ENCODE results near the gene DNAJB13. TPM values are rescaled to one million over a fixed set of nuclear protein-coding genes. Genes with fewer than 3 reads are reported as not detected.

DNAJB13 gene
- total and polyA plus RNA-seq, 2 of the 4 experiments (the other 2 are of a cell fraction), result 0.18 to 0.48 TPM

DNA sequence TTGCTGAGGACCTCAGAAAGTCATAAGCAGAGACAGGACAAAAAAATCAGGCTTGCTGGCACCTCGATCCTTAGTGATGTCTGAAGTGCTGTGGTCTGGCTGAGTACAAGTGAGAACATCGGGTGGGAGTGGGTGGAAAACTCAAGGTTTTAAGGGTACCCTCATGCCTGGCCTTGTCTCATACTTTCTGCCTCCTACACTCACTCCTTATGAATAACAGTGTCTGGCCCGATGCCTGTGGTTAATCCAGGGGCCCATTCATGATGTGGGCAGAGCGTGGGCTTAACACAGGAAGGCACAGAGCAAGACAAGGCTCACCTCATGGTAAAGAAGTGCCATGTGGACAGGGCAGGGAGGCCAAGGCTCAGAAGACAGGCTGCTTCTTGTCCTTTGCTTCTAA lies 69.0 kb downstream of the DNAJB13 start:
- H4K8ac ChIP-seq (ENCODE audit: low read depth in 2 of 2, low read length in 2 of 2), result no peak overlapping the region
- no peak overlapping the region for H2AK9ac ChIP-seq (replicated peaks; ENCODE audit: low read depth, low read length, poor library complexity)
- peak overlapping the region; percentile 77; the same call in 1 of the 2 replicates for H2AK5ac ChIP-seq (ENCODE audit: low read depth, low read length)
- H3K79me1 ChIP-seq (ENCODE audit: low read depth in 1 of 2, low read length in 2 of 2), result peaks cover 0 to 12% of the 10 kb centered on the region in 2 experiments; a peak in 2 of 4 replicates
- no peak overlapping the region for H3K9ac ChIP-seq (ENCODE audit: low read depth, low read length)
- H2BK5ac ChIP-seq (ENCODE audit: low read depth, low read length, poor library complexity, severe bottlenecking), result peak overlapping the region; percentile 37
- dilution Hi-C loops (cut with HindIII; ENCODE audit: low sequenced_read_pairs, unreplicated experiment) (no loop called here), in situ Hi-C loops (cut with MboI; ENCODE audit: low sequenced_read_pairs) (no loop called here), intact Hi-C loops (cut with micrococcal nuclease) (no loop called here)
- no peak overlapping the region for H3K27ac ChIP-seq (ENCODE audit: insufficient read depth, low read length)
- no peak overlapping the region for H3K4me2 ChIP-seq (ENCODE audit: low read depth, low read length)
- 80% methylated on average over 1 of the region's 4 CpGs; no CpG with 5 or more reads in 1 of the 2 experiments for WGBS, 2 experiments (ENCODE audit: extremely low coverage in 2 of 2, insufficient read length in 1 of 2)
- DNase-seq (peak; percentile 24), ATAC-seq (ENCODE audit: low read depth) (no peak)
- H3K27me3 ChIP-seq (ENCODE audit: control insufficient read depth, insufficient read depth, low read length), result no peaks in the 10 kb centered on the region
- no peak overlapping the region for H2BK20ac ChIP-seq (ENCODE audit: low read depth, low read length)
- ChIA-PET CTCF (no interaction called here), POLR2A (ENCODE audit: unreplicated experiment) (no interaction called here)
- H2AFZ ChIP-seq (replicated peaks; ENCODE audit: low read length, poor library complexity), result no peak overlapping the region
- no peak overlapping the region for H4K91ac ChIP-seq (ENCODE audit: insufficient read depth, low read depth, low read length)
- H2BK120ac ChIP-seq (ENCODE audit: low read depth, low read length), result no peak overlapping the region
- H3K18ac ChIP-seq (ENCODE audit: low read depth, low read length), result peak overlapping the region; percentile 22; the same call in 1 of the 2 replicates
- H3K4me3 ChIP-seq (ENCODE audit: insufficient read depth, low read depth, low read length), result no peak overlapping the region
- H3K23ac ChIP-seq (ENCODE audit: low read depth, low read length), result no peak overlapping the region
- TF ChIP-seq CHD1 (IDR thresholded peaks at IDR 0.05; ENCODE audit: low read depth, low read length) (no peak), POLR2A (IDR thresholded peaks at IDR 0.05; ENCODE audit: low read depth, low read length) (no peak), CEBPB (IDR thresholded peaks at IDR 0.05; ENCODE audit: low read depth, low read length) (no peak), BHLHE40 (IDR thresholded peaks at IDR 0.05; ENCODE audit: low read depth, low read length) (no peak), MAFK (IDR thresholded peaks at IDR 0.05; ENCODE audit: low read depth, low read length) (no peak), RAD21 (IDR thresholded peaks at IDR 0.05; ENCODE audit: low read length) (no peak), RFX5 (IDR thresholded peaks at IDR 0.05; ENCODE audit: low read depth, low read length) (no peak), NFE2L2 (IDR thresholded peaks at IDR 0.05; ENCODE audit: low read depth, low read length) (no peak), MXI1 (IDR thresholded peaks at IDR 0.05; ENCODE audit: borderline replicate concordance, low read depth, low read length) (no peak), RCOR1 (IDR thresholded peaks at IDR 0.05; ENCODE audit: insufficient replicate concordance, low read length) (no peak), SMC3 (IDR thresholded peaks at IDR 0.05; ENCODE audit: low read depth, low read length) (no peak), MAZ (IDR thresholded peaks at IDR 0.05; ENCODE audit: borderline replicate concordance, low read depth, low read length) (no peak)
- TF ChIP-seq, protein P1, sequence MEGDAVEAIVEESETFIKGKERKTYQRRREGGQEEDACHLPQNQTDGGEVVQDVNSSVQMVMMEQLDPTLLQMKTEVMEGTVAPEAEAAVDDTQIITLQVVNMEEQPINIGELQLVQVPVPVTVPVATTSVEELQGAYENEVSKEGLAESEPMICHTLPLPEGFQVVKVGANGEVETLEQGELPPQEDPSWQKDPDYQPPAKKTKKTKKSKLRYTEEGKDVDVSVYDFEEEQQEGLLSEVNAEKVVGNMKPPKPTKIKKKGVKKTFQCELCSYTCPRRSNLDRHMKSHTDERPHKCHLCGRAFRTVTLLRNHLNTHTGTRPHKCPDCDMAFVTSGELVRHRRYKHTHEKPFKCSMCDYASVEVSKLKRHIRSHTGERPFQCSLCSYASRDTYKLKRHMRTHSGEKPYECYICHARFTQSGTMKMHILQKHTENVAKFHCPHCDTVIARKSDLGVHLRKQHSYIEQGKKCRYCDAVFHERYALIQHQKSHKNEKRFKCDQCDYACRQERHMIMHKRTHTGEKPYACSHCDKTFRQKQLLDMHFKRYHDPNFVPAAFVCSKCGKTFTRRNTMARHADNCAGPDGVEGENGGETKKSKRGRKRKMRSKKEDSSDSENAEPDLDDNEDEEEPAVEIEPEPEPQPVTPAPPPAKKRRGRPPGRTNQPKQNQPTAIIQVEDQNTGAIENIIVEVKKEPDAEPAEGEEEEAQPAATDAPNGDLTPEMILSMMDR (conservative IDR thresholded peaks at IDR 0.05; ENCODE audit: low read depth, low read length), result no peak
- TF ChIP-seq, protein P2, sequence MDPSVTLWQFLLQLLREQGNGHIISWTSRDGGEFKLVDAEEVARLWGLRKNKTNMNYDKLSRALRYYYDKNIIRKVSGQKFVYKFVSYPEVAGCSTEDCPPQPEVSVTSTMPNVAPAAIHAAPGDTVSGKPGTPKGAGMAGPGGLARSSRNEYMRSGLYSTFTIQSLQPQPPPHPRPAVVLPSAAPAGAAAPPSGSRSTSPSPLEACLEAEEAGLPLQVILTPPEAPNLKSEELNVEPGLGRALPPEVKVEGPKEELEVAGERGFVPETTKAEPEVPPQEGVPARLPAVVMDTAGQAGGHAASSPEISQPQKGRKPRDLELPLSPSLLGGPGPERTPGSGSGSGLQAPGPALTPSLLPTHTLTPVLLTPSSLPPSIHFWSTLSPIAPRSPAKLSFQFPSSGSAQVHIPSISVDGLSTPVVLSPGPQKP (IDR thresholded peaks at IDR 0.05; ENCODE audit: borderline replicate concordance, low read depth, low read length), result no peak
- TF ChIP-seq, protein P3, sequence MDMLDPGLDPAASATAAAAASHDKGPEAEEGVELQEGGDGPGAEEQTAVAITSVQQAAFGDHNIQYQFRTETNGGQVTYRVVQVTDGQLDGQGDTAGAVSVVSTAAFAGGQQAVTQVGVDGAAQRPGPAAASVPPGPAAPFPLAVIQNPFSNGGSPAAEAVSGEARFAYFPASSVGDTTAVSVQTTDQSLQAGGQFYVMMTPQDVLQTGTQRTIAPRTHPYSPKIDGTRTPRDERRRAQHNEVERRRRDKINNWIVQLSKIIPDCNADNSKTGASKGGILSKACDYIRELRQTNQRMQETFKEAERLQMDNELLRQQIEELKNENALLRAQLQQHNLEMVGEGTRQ (IDR thresholded peaks at IDR 0.05; ENCODE audit: low read depth, low read length), result no peak
- no peak overlapping the region for H3K56ac ChIP-seq (ENCODE audit: extremely low read depth, insufficient read depth, low read length)
- peak overlapping the region; percentile 72; the same call in 2 of the 3 replicates for H2BK15ac ChIP-seq (ENCODE audit: low read depth, low read length)
- H3K36me3 ChIP-seq (ENCODE audit: control insufficient read depth, insufficient read depth, low read length), result peaks cover 10% of the 10 kb centered on the region; the same call in 1 of the 2 replicates
- no peak overlapping the region for H3K4ac ChIP-seq (ENCODE audit: low read depth, low read length)
- peak overlapping the region; percentile 8; the same call in 1 of the 2 replicates for H4K5ac ChIP-seq (ENCODE audit: low read depth, low read length)
- H3K9me3 ChIP-seq (ENCODE audit: control insufficient read depth, insufficient read depth, low read length), result no peaks in the 10 kb centered on the region
- peaks cover 17% of the 10 kb centered on the region for H3K4me1 ChIP-seq (ENCODE audit: control insufficient read depth, insufficient read depth, low read length)
- H3K14ac ChIP-seq (replicated peaks; ENCODE audit: low read depth, low read length), result no peak overlapping the region; the same call in 1 of the 2 replicates
- peaks cover 14% of the 10 kb centered on the region for H3K9me1 ChIP-seq (ENCODE audit: insufficient read depth, low read length)
- no TSS peak for BruUV-seq (replicated peaks)
- H4K20me1 ChIP-seq (ENCODE audit: insufficient read depth, low read length), result peaks cover 3% of the 10 kb centered on the region; the same call in 1 of the 2 replicates

Data from IMR-90 (cell line).